HepG2 (cell line): Measurements from ENCODE around the gene ZFP69. TPM values are rescaled to one million over a fixed set of nuclear protein-coding genes. Genes with fewer than 3 reads are reported as not detected.

Experiments
- CEBPB ChIP-seq: IDR thresholded peaks from 2 replicates; pipeline ENCODE4 v1.6.1; 2011; ENCODE audit warnings: low read depth, low read length, improper control_type of control experiment, borderline replicate concordance
- FIP1L1 ChIP-seq: fragments of 200-400 bp; formaldehyde crosslinking; IDR thresholded peaks from 2 replicates; pipeline ENCODE4 v1.6.1; 2018; ENCODE audit warnings: low read depth, mild to moderate bottlenecking, low read length, moderate library complexity, borderline replicate concordance; ENCODE audit not compliant: insufficient read depth
- HDAC6 ChIP-seq: fragments of 200-600 bp; sonication (generic); IDR thresholded peaks from 2 replicates; pipeline ENCODE4 v1.7.0; 2017; ENCODE audit warnings: mild to moderate bottlenecking, antibody characterized with exemption, low read length, low read depth
- HES4 ChIP-seq: sonication (generic); formaldehyde crosslinking; IDR thresholded peaks from 2 replicates; pipeline ENCODE4 v1.9.0; 2021; ENCODE audit warnings: mild to moderate bottlenecking, missing genetic modification reagents, borderline replicate concordance
- LCORL ChIP-seq, 2 experiments: fragments of 450-650 bp in 1 of 2; sonication (generic) in 1 of 2; formaldehyde crosslinking in 1 of 2; IDR thresholded peaks; 2 replicates each; pipeline versions ENCODE4 v1.5.0 to v1.6.1; 2017 to 2020; ENCODE audit warnings: antibody characterized with exemption in 1 of 2, missing genetic modification reagents in 1 of 2
- MAFK ChIP-seq, 2 experiments: IDR thresholded peaks in 1 of 2; conservative IDR thresholded peaks in 1 of 2; 2 replicates each; pipeline ENCODE4 v1.6.1; 2011; ENCODE audit warnings: improper control_type of control experiment in 2 of 2, low read length in 2 of 2
- MYC ChIP-seq: sonication (generic); formaldehyde crosslinking; IDR thresholded peaks from 2 replicates; pipeline ENCODE4 v1.9.0; 2021; ENCODE audit warnings: missing genetic modification reagents, borderline replicate concordance
- ONECUT2 ChIP-seq: sonication (generic); formaldehyde crosslinking; IDR thresholded peaks from 2 replicates; pipeline ENCODE4 v1.4.0; 2020; ENCODE audit warnings: missing genetic modification reagents
- PHF21A ChIP-seq: sonication (generic); formaldehyde crosslinking; IDR thresholded peaks from 2 replicates; pipeline ENCODE4 v1.5.0; 2020; ENCODE audit warnings: mild to moderate bottlenecking, missing genetic modification reagents
- RBM39 ChIP-seq: fragments of 200-400 bp; formaldehyde crosslinking; IDR thresholded peaks from one replicate; pipeline ENCODE4 v1.6.1; 2018; ENCODE audit warnings: antibody characterized with exemption, mild to moderate bottlenecking, low read depth, low read length; ENCODE audit not compliant: poor library complexity, severe bottlenecking
- RFX5 ChIP-seq: IDR thresholded peaks from 2 replicates; pipeline ENCODE4 v1.6.1; 2011; ENCODE audit warnings: low read depth, low read length, improper control_type of control experiment
- SALL1 ChIP-seq: sonication (generic); formaldehyde crosslinking; IDR thresholded peaks from 2 replicates; pipeline ENCODE4 v1.8.0; 2022; ENCODE audit warnings: mild to moderate bottlenecking, missing genetic modification reagents
- TEAD2 ChIP-seq: sonication (generic); formaldehyde crosslinking; IDR thresholded peaks from 2 replicates; pipeline ENCODE4 v1.9.0; 2021; ENCODE audit warnings: missing genetic modification reagents
- TOE1 ChIP-seq: sonication (generic); formaldehyde crosslinking; IDR thresholded peaks from 2 replicates; pipeline ENCODE4 v1.4.0; 2020; ENCODE audit warnings: mild to moderate bottlenecking, missing genetic modification reagents
- TP53 ChIP-seq: sonication (generic); formaldehyde crosslinking; conservative IDR thresholded peaks from 2 replicates; pipeline ENCODE4 v1.4.0; 2020; ENCODE audit warnings: missing genetic modification reagents
- ZFAT ChIP-seq: sonication (generic); formaldehyde crosslinking; conservative IDR thresholded peaks from 2 replicates; pipeline ENCODE4 v1.8.1; 2023; ENCODE audit warnings: missing genetic modification reagents, inconsistent platforms
- ZFP82 ChIP-seq: sonication (generic); formaldehyde crosslinking; IDR thresholded peaks from 2 replicates; pipeline ENCODE4 v1.5.1; 2020; ENCODE audit warnings: mild to moderate bottlenecking, missing genetic modification reagents, borderline replicate concordance
- ZFY ChIP-seq: sonication (generic); formaldehyde crosslinking; IDR thresholded peaks from 2 replicates; pipeline ENCODE4 v1.4.0; 2020; ENCODE audit warnings: missing genetic modification reagents
- ZNF234 ChIP-seq: sonication (generic); formaldehyde crosslinking; conservative IDR thresholded peaks from 2 replicates; pipeline ENCODE4 v1.5.1; 2020; ENCODE audit warnings: mild to moderate bottlenecking, missing genetic modification reagents
- ZNF292 ChIP-seq: sonication (generic); formaldehyde crosslinking; IDR thresholded peaks from 2 replicates; pipeline ENCODE4 v1.8.1; 2022; ENCODE audit warnings: mild to moderate bottlenecking, low read depth, missing genetic modification reagents, borderline replicate concordance
- ZNF34 ChIP-seq: sonication (generic); formaldehyde crosslinking; IDR thresholded peaks from 2 replicates; pipeline ENCODE4 v1.4.0; 2020; ENCODE audit warnings: mild to moderate bottlenecking, missing genetic modification reagents, borderline replicate concordance
- ZNF580 ChIP-seq: IDR thresholded peaks from 2 replicates; pipeline ENCODE4 v1.6.1; 2016; ENCODE audit warnings: low read depth, borderline replicate concordance
- ZNF589 ChIP-seq: sonication (generic); formaldehyde crosslinking; conservative IDR thresholded peaks from 2 replicates; pipeline ENCODE4 v1.8.0; 2022; ENCODE audit warnings: mild to moderate bottlenecking, moderate library complexity, missing genetic modification reagents
- polyA plus RNA-seq, 8 experiments: library from polyadenylated mRNA; depleted of rRNA in 3 of 8; stranded (reverse) in 7 of 8; unstranded in 1 of 8; fragments of >200 nt; fragmentation: Illumina TruSeq in 4 of 8; extraction: Trizol in 4 of 8; gene quantifications; 2 replicates each; pipeline versions ENCODE4 v1.2.1 to v1.2.3, GENCODE V29; 2011 to 2016; ENCODE audit warnings: low read depth in 4 of 8, missing spikeins in 1 of 8, mixed read lengths in 1 of 8; ENCODE audit not compliant: insufficient read depth in 1 of 8
- total RNA-seq, 5 experiments: library from RNA; depleted of rRNA; stranded (reverse); fragments of >200 nt; fragmentation: Illumina TruSeq; extraction: Trizol; gene quantifications; 2 replicates each; pipeline ENCODE4 v1.2.3, GENCODE V29; 2016; ENCODE audit warnings: low read depth in 1 of 5
- TF ChIP-seq, protein P1 (sequence below): fragments of 450-650 bp; IDR thresholded peaks from 2 replicates; pipeline ENCODE4 v1.6.1; 2017
- TF ChIP-seq, protein P2 (sequence below): sonication (generic); formaldehyde crosslinking; conservative IDR thresholded peaks from 2 replicates; pipeline ENCODE4 v1.4.0; 2020; ENCODE audit warnings: mild to moderate bottlenecking, missing genetic modification reagents, moderate library complexity

Gene ZFP69
- total and polyA plus RNA-seq, 2 of the 13 experiments (the other 11 are each of a cell fraction or from before 2014, with no cell fraction given) = 2.6 to 5.6 TPM

GRCh38 chr1:40449684-40450494 lies 27.2 kb upstream of the ZFP69 start, which contains the start of gene ZFP69B (continued):
- TF ChIP-seq HDAC6 = no peak
- no peak for TF ChIP-seq TP53
- 0 out of 2 replicates have a peak, but pooled peaks have one; percentile 59 for TF ChIP-seq FIP1L1
- TF ChIP-seq TOE1 (CRISPR knock-in tag) = no peak
- peak; percentile 87 for TF ChIP-seq RBM39
- TF ChIP-seq ZFP82 = peak; percentile 83; the same call in 1 of the 2 replicates
- TF ChIP-seq, protein P1, sequence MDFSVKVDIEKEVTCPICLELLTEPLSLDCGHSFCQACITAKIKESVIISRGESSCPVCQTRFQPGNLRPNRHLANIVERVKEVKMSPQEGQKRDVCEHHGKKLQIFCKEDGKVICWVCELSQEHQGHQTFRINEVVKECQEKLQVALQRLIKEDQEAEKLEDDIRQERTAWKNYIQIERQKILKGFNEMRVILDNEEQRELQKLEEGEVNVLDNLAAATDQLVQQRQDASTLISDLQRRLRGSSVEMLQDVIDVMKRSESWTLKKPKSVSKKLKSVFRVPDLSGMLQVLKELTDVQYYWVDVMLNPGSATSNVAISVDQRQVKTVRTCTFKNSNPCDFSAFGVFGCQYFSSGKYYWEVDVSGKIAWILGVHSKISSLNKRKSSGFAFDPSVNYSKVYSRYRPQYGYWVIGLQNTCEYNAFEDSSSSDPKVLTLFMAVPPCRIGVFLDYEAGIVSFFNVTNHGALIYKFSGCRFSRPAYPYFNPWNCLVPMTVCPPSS = no peak
- TF ChIP-seq ONECUT2 (CRISPR knock-in tag) = no peak
- TF ChIP-seq HES4 (CRISPR knock-in tag) = no peak
- TF ChIP-seq, protein P2, sequence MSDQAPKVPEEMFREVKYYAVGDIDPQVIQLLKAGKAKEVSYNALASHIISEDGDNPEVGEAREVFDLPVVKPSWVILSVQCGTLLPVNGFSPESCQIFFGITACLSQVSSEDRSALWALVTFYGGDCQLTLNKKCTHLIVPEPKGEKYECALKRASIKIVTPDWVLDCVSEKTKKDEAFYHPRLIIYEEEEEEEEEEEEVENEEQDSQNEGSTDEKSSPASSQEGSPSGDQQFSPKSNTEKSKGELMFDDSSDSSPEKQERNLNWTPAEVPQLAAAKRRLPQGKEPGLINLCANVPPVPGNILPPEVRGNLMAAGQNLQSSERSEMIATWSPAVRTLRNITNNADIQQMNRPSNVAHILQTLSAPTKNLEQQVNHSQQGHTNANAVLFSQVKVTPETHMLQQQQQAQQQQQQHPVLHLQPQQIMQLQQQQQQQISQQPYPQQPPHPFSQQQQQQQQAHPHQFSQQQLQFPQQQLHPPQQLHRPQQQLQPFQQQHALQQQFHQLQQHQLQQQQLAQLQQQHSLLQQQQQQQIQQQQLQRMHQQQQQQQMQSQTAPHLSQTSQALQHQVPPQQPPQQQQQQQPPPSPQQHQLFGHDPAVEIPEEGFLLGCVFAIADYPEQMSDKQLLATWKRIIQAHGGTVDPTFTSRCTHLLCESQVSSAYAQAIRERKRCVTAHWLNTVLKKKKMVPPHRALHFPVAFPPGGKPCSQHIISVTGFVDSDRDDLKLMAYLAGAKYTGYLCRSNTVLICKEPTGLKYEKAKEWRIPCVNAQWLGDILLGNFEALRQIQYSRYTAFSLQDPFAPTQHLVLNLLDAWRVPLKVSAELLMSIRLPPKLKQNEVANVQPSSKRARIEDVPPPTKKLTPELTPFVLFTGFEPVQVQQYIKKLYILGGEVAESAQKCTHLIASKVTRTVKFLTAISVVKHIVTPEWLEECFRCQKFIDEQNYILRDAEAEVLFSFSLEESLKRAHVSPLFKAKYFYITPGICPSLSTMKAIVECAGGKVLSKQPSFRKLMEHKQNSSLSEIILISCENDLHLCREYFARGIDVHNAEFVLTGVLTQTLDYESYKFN (CRISPR knock-in tag) = peak; percentile 53; the same call in 1 of the 2 replicates
- TF ChIP-seq ZNF234 (CRISPR knock-in tag) = no peak
- TF ChIP-seq MAFK (conservative IDR thresholded peaks at IDR 0.05 in 1 of 2, IDR thresholded peaks at IDR 0.05 in 1 of 2; ENCODE audit: low read length in 2 of 2) = no peak
- TF ChIP-seq ZNF589 (CRISPR knock-in tag) = no peak
- TF ChIP-seq RFX5 = no peak
- peak; percentile 77 for TF ChIP-seq ZFY
- TF ChIP-seq ZNF292 (CRISPR knock-in tag) = peak; percentile 51; the same call in 1 of the 2 replicates
- TF ChIP-seq ZFAT (CRISPR knock-in tag) = no peak
- TF ChIP-seq MYC (CRISPR knock-in tag) = peak; percentile 74
- no peak for TF ChIP-seq TEAD2 (CRISPR knock-in tag)
- TF ChIP-seq CEBPB = no peak
- TF ChIP-seq LCORL (IDR thresholded peaks at IDR 0.05) = no peak
- peak; percentile 82 for TF ChIP-seq LCORL (CRISPR knock-in tag; IDR thresholded peaks at IDR 0.05)
- TF ChIP-seq SALL1 (CRISPR knock-in tag) = peak; percentile 89
- peak; percentile 25; the same call in 1 of the 2 replicates for TF ChIP-seq PHF21A
- TF ChIP-seq ZNF580 (CRISPR knock-in tag) = peak; percentile 55; the same call in 1 of the 2 replicates
- no peak for TF ChIP-seq ZNF34 (CRISPR knock-in tag)
